Measurements from ENCODE around the gene NRARP. TPM values are rescaled to one million over a fixed set of nuclear protein-coding genes. Genes with fewer than 3 reads are reported as not detected.

Gene NRARP
- polyA plus RNA-seq, 3 donors, result 15.4 TPM; not detected in 2

DNA sequence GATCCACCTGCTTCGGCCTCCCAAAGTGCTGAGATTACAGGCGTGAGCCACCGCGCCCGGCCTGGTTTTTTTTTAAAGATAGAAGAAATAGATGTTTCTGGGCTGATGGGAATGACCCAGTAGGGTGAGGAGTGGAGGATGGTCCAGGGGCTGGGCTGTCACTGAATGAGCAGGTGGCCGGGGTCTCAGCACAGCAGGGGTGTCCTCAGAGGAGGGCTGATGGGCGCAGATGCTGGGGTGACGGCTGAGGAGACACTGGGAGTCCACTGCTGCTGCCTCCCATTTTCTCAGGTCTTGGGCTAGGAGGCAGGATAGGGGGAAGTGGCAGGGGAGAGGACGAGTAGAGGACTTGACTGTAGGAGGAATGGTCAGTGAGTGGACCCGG is 26.9 kb downstream of the NRARP start:
- Histone ChIP-seq H3K4me1 (ENCODE audit: control insufficient read depth in 1 of 2, insufficient read depth in 2 of 2, low read length in 2 of 2) (peaks cover 37 to 61% of the 10 kb centered on the region in 2 donors), H4K20me1 (ENCODE audit: insufficient read depth, low read length) (peaks cover 32% of the 10 kb centered on the region), H3K36me3 (replicated peaks in 1 of 2; ENCODE audit: control insufficient read depth in 1 of 2, insufficient read depth in 2 of 2, low read length in 2 of 2) (peaks cover 23 to 52% of the 10 kb centered on the region in 2 donors), H3K4me2 (replicated peaks; ENCODE audit: extremely low read depth, low read length, poor library complexity, severe bottlenecking) (peak overlapping the region; percentile 10), H3K9me3 (replicated peaks in 1 of 2; ENCODE audit: control insufficient read depth in 1 of 2, insufficient read depth in 1 of 2, low read length in 2 of 2) (no peaks in the 10 kb centered on the region), H3K9ac (ENCODE audit: insufficient read depth, low read length, poor library complexity, severe bottlenecking) (peak overlapping the region; percentile 4), H3K27me3 (ENCODE audit: control insufficient read depth in 2 of 2, insufficient read depth in 2 of 2, low read length in 2 of 2) (no peaks in the 10 kb centered on the region), H3K27ac (ENCODE audit: low read depth in 1 of 2, low read length in 2 of 2) (peak overlapping the region; percentile 27 to 31), H3K79me2 (ENCODE audit: insufficient read depth, low read length) (peaks cover 43% of the 10 kb centered on the region), H3K4me3 (replicated peaks in 1 of 3; ENCODE audit: low read depth in 2 of 3, low read length in 3 of 3) (no peak overlapping the region), H2AFZ (ENCODE audit: insufficient read depth, low read depth, low read length, poor library complexity, severe bottlenecking) (no peak overlapping the region)
- H3K4me3 Mint-ChIP-seq, result peak overlapping the region; percentile 26 to 62
- H3K27me3 Mint-ChIP-seq (ENCODE audit: low read depth in 3 of 3), result peaks cover 0 to 4% (median 2%) of the 10 kb centered on the region in 3 donors
- intact Hi-C loops (cut with micrococcal nuclease), result no loop called here
- peak overlapping the region; percentile 30 to 89 (median 83) for H3K27ac Mint-ChIP-seq
- WGBS (ENCODE audit: insufficient coverage), result 95% methylated on average over 10 of the region's 10 CpGs
- TF ChIP-seq, protein P1, sequence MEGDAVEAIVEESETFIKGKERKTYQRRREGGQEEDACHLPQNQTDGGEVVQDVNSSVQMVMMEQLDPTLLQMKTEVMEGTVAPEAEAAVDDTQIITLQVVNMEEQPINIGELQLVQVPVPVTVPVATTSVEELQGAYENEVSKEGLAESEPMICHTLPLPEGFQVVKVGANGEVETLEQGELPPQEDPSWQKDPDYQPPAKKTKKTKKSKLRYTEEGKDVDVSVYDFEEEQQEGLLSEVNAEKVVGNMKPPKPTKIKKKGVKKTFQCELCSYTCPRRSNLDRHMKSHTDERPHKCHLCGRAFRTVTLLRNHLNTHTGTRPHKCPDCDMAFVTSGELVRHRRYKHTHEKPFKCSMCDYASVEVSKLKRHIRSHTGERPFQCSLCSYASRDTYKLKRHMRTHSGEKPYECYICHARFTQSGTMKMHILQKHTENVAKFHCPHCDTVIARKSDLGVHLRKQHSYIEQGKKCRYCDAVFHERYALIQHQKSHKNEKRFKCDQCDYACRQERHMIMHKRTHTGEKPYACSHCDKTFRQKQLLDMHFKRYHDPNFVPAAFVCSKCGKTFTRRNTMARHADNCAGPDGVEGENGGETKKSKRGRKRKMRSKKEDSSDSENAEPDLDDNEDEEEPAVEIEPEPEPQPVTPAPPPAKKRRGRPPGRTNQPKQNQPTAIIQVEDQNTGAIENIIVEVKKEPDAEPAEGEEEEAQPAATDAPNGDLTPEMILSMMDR (IDR thresholded peaks at IDR 0.05), result no peak
- peaks cover 16 to 48% of the 10 kb centered on the region in 2 donors for H3K36me3 Mint-ChIP-seq
- no peaks in the 10 kb centered on the region for H3K9me3 Mint-ChIP-seq
- peaks cover 42% of the 10 kb centered on the region for H3K4me1 Mint-ChIP-seq
- no peak for DNase-seq

DNA sequence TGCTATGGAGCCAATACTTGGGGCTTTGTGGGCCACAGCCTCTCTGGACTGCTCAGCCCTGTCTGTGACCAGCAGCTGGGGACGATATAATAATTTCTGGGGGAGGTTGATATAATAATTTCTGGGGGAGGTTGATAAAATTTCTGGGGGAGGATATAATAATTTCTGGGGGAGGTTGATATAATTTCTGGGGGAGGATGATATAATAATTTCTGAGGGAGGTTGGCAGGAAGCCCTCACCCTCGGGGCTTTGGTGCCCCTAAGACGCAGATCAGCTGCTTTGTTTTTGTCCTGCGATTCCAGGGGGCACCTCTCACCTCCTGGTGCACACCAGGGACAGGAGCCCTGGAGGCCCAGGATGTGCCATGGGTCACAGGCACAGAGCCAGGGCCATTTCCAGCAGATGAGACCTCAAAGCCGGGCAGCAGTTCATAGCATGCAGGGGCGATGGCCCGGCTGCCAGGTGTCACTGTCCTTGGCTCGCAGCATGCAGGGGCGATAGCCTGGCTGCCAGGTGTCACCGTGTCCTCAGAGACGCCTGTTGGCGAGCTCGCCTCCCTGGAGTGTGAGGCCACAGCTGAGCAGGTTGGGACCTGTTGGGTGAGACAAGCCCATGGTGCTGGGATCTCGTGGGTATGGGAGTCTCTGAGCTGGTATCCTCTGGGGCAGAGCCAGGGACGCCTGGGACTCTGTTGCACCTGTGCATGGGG is 28.3 kb downstream of the NRARP start:
- H3K27me3 ChIP-seq (ENCODE audit: control insufficient read depth in 2 of 2, insufficient read depth in 2 of 2, low read length in 2 of 2), result no peaks in the 10 kb centered on the region
- H3K4me1 ChIP-seq (ENCODE audit: control insufficient read depth in 1 of 2, insufficient read depth in 2 of 2, low read length in 2 of 2), result peaks cover 38 to 56% of the 10 kb centered on the region in 2 donors
- no peaks in the 10 kb centered on the region for H3K9me3 Mint-ChIP-seq
- H3K27ac ChIP-seq (ENCODE audit: low read depth in 1 of 2, low read length in 2 of 2), result no peak overlapping the region
- H3K4me2 ChIP-seq (replicated peaks; ENCODE audit: extremely low read depth, low read length, poor library complexity, severe bottlenecking), result no peak overlapping the region
- intact Hi-C loops (cut with micrococcal nuclease), result no loop called here
- H2AFZ ChIP-seq (ENCODE audit: insufficient read depth, low read depth, low read length, poor library complexity, severe bottlenecking), result no peak overlapping the region
- H3K9ac ChIP-seq (ENCODE audit: insufficient read depth, low read length, poor library complexity, severe bottlenecking), result no peak overlapping the region
- WGBS (ENCODE audit: insufficient coverage), result 90% methylated on average over 15 of the region's 15 CpGs
- H3K4me3 ChIP-seq (replicated peaks in 1 of 3; ENCODE audit: low read depth in 2 of 3, low read length in 3 of 3), result no peak overlapping the region
- H3K36me3 ChIP-seq (replicated peaks in 1 of 2; ENCODE audit: control insufficient read depth in 1 of 2, insufficient read depth in 2 of 2, low read length in 2 of 2), result peaks cover 16 to 52% of the 10 kb centered on the region in 2 donors
- H3K27ac Mint-ChIP-seq, result peak overlapping the region in 2 of 7 donors; percentile 13 to 45
- no peak for DNase-seq
- peaks cover 30% of the 10 kb centered on the region for H4K20me1 ChIP-seq (ENCODE audit: insufficient read depth, low read length)
- peaks cover 19 to 52% of the 10 kb centered on the region in 2 donors for H3K36me3 Mint-ChIP-seq
- H3K79me2 ChIP-seq (ENCODE audit: insufficient read depth, low read length), result peaks cover 28% of the 10 kb centered on the region
- peaks cover 43% of the 10 kb centered on the region for H3K4me1 Mint-ChIP-seq
- H3K27me3 Mint-ChIP-seq (ENCODE audit: low read depth in 3 of 3), result peaks cover 0 to 4% (median 2%) of the 10 kb centered on the region in 3 donors
- no peaks in the 10 kb centered on the region for H3K9me3 ChIP-seq (replicated peaks in 1 of 2; ENCODE audit: control insufficient read depth in 1 of 2, insufficient read depth in 1 of 2, low read length in 2 of 2)
- no peak overlapping the region for H3K4me3 Mint-ChIP-seq
- TF ChIP-seq, protein P1 (IDR thresholded peaks at IDR 0.05), result no peak
